ENCODE measurements around the gene XAB2. TPM values are rescaled to one million over a fixed set of nuclear protein-coding genes. Genes with fewer than 3 reads are reported as not detected.

Gene XAB2
- total and polyA plus RNA-seq, 12 donors, result 7.1 to 121 (median 44.3) TPM

- Histone ChIP-seq H3K27me3 (no peaks in the 10 kb centered on the region), H3K27ac (no peak overlapping the region), H3K36me3 (replicated peaks in 1 of 2) (peaks cover 0 to 62% of the 10 kb centered on the region in 2 donors), H3K4me1 (replicated peaks in 1 of 2) (peaks cover 9 to 14% of the 10 kb centered on the region in 2 donors), H3K4me3 (no peak overlapping the region), H3K9me3 (replicated peaks in 1 of 3) (no peaks in the 10 kb centered on the region)
- WGBS, 4 donors, result 85 to 92% (median 91%) methylated on average over 9 to 17 of the region's 17 CpGs
- no peak for TF ChIP-seq POLR2A (IDR thresholded peaks at IDR 0.05)
- TF ChIP-seq, protein P1, sequence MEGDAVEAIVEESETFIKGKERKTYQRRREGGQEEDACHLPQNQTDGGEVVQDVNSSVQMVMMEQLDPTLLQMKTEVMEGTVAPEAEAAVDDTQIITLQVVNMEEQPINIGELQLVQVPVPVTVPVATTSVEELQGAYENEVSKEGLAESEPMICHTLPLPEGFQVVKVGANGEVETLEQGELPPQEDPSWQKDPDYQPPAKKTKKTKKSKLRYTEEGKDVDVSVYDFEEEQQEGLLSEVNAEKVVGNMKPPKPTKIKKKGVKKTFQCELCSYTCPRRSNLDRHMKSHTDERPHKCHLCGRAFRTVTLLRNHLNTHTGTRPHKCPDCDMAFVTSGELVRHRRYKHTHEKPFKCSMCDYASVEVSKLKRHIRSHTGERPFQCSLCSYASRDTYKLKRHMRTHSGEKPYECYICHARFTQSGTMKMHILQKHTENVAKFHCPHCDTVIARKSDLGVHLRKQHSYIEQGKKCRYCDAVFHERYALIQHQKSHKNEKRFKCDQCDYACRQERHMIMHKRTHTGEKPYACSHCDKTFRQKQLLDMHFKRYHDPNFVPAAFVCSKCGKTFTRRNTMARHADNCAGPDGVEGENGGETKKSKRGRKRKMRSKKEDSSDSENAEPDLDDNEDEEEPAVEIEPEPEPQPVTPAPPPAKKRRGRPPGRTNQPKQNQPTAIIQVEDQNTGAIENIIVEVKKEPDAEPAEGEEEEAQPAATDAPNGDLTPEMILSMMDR (IDR thresholded peaks at IDR 0.05), result no peak
- DNase-seq, result no peak
- intact Hi-C loops (cut with DNase I), result no loop called here
Observed at GRCh38 chr19:7624810-7625209, 4.5 kb downstream of the XAB2 start.

- Histone ChIP-seq H3K9me3 (replicated peaks in 1 of 3) (no peaks in the 10 kb centered on the region), H3K36me3 (replicated peaks in 1 of 2) (peaks cover 0 to 66% of the 10 kb centered on the region in 2 donors), H3K27me3 (no peaks in the 10 kb centered on the region), H3K27ac (no peak overlapping the region), H3K4me1 (replicated peaks in 1 of 2) (peaks cover 13 to 22% of the 10 kb centered on the region in 2 donors), H3K4me3 (no peak overlapping the region)
- no peak for TF ChIP-seq POLR2A (IDR thresholded peaks at IDR 0.05)
- TF ChIP-seq, protein P1 (IDR thresholded peaks at IDR 0.05), result no peak
- intact Hi-C loops (cut with DNase I), result no loop called here
- DNase-seq, result no peak
- WGBS, 4 donors, result 92 to 96% (median 94%) methylated on average over 27 to 39 of the region's 39 CpGs
Observed at GRCh38 chr19:7623725-7624603, 5.4 kb downstream of the XAB2 start.

DNA sequence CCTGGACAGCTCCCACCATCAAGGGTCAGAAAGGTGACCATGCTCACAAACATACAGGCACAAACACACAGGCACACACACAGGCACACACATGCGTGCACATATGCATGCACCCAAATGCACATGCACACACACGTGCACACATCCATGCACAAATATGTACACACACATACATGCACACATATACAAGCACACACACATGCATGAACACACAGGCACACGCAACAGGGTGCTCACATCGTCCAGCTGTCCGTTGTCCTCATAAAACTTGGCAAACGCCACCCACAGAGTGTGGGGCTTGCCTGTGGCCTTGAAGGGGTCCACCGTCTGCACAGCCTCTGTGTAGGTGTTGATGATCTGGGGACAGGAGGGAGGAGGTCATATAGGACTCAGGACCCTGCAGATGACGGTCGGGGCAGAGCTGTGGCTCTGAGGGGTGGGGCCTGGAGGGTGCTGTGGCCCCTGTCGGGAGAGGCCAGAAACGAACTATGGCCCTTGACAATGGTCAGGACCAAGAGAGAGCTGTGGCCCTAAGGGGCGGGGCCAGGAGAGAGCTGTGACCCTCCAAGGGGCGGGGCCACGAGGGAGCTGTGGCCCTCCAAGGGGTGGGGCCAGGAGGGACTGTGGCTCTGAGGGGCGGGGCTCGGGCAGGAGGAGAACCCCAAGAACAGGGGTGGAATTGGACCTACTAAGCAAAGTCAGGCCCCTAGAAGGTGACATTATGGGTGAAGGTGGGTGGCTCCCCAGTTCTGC, 6.2 kb downstream of the XAB2 start:
- H3K9me3 ChIP-seq (replicated peaks in 1 of 3), result no peaks in the 10 kb centered on the region
- WGBS, 4 donors, result 81 to 87% (median 83%) methylated on average over 16 of the region's 16 CpGs
- intact Hi-C loops (cut with DNase I), result no loop called here
- TF ChIP-seq, protein P1 (IDR thresholded peaks at IDR 0.05), result no peak
- TF ChIP-seq POLR2A (IDR thresholded peaks at IDR 0.05), result no peak
- H3K4me1 ChIP-seq (replicated peaks in 1 of 2), result peaks cover 10 to 23% of the 10 kb centered on the region in 2 donors
- H3K4me3 ChIP-seq, result no peak overlapping the region
- H3K36me3 ChIP-seq (replicated peaks in 1 of 2), result peaks cover 0 to 66% of the 10 kb centered on the region in 2 donors
- no peaks in the 10 kb centered on the region for H3K27me3 ChIP-seq
- no peak overlapping the region for H3K27ac ChIP-seq
- no peak for DNase-seq

All from adrenal gland (tissue), 12 donors.